Measurements from ENCODE around the gene PTPRCAP.

- TF ChIP-seq, protein P1, sequence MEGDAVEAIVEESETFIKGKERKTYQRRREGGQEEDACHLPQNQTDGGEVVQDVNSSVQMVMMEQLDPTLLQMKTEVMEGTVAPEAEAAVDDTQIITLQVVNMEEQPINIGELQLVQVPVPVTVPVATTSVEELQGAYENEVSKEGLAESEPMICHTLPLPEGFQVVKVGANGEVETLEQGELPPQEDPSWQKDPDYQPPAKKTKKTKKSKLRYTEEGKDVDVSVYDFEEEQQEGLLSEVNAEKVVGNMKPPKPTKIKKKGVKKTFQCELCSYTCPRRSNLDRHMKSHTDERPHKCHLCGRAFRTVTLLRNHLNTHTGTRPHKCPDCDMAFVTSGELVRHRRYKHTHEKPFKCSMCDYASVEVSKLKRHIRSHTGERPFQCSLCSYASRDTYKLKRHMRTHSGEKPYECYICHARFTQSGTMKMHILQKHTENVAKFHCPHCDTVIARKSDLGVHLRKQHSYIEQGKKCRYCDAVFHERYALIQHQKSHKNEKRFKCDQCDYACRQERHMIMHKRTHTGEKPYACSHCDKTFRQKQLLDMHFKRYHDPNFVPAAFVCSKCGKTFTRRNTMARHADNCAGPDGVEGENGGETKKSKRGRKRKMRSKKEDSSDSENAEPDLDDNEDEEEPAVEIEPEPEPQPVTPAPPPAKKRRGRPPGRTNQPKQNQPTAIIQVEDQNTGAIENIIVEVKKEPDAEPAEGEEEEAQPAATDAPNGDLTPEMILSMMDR (conservative IDR thresholded peaks at IDR 0.05; ENCODE audit: low read depth, low read length) = no peak
- TF ChIP-seq EZH2 (IDR thresholded peaks at IDR 0.05; ENCODE audit: borderline replicate concordance, low read depth, low read length, poor library complexity, severe bottlenecking) = no peak
Observed at GRCh38 chr11:67429038-67429668, 8.3 kb downstream of the PTPRCAP start.
